ENCODE data around the gene KRTAP17-1. TPM values are rescaled to one million over a fixed set of nuclear protein-coding genes. Genes with fewer than 3 reads are reported as not detected.

KRTAP17-1 gene
- polyA plus RNA-seq, 1 donor from 2014 or later, result not detected

DNA sequence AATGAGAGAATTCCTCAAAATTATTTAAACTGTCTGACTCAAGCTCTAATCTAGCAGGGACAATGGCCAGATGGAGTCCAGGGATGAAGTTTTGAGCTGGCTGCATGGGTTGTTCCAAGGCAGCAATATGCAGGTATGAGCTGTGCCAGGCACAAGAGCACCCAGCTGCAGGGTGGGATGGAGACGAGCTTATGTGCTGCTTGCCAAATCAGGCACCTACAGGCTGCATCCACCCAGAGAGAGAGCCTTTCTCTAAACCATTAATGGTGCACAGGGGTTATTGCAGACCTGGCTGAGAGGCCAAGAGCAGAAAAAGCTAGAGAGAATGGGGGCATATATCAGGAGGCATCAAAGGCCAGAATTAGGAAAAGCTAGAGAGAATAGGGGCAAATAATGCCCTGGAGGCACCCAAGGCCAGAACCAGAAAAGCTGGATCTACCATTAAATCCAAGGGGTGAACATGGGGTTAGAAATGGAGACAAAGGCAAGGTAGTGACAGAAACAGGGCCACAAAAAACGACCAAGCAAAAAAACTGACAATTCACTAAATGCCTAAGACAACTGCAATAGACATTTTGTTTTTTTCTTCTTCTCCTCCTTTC lies 24.2 kb upstream of the KRTAP17-1 start (continued):
- no peak for TF ChIP-seq EZH2 (IDR thresholded peaks at IDR 0.05; ENCODE audit: borderline replicate concordance, insufficient read depth, low read length, poor library complexity, severe bottlenecking)
- no peak for TF ChIP-seq RAD21 (conservative IDR thresholded peaks at IDR 0.05)

GRCh38 chr17:41338961-41339485 lies 23.5 kb upstream of the KRTAP17-1 start:
- no peaks in the 10 kb centered on the region for H3K79me2 ChIP-seq (replicated peaks; ENCODE audit: insufficient read depth, low read length)
- no peaks in the 10 kb centered on the region for H3K9me2 ChIP-seq (ENCODE audit: insufficient read depth, low read length)
- H3K4me2 ChIP-seq (ENCODE audit: low read length), result no peak overlapping the region
- no peak overlapping the region for H3K4me3 ChIP-seq (ENCODE audit: low read length)
- H3K36me3 ChIP-seq (ENCODE audit: insufficient read depth, low read length), result no peaks in the 10 kb centered on the region
- H3K9me3 ChIP-seq (ENCODE audit: low read length), result no peaks in the 10 kb centered on the region
- no peak for TF ChIP-seq EZH2 (IDR thresholded peaks at IDR 0.05; ENCODE audit: borderline replicate concordance, insufficient read depth, low read length, poor library complexity, severe bottlenecking)
- no peak for TF ChIP-seq SMC3 (conservative IDR thresholded peaks at IDR 0.05; ENCODE audit: poor library complexity)
- no peak for TF ChIP-seq POLR2AphosphoS5 (IDR thresholded peaks at IDR 0.05)
- no peak for TF ChIP-seq EP300 (conservative IDR thresholded peaks at IDR 0.05; ENCODE audit: poor library complexity, severe bottlenecking)
- no peak for TF ChIP-seq RAD21 (conservative IDR thresholded peaks at IDR 0.05)
- TF ChIP-seq, protein P1, sequence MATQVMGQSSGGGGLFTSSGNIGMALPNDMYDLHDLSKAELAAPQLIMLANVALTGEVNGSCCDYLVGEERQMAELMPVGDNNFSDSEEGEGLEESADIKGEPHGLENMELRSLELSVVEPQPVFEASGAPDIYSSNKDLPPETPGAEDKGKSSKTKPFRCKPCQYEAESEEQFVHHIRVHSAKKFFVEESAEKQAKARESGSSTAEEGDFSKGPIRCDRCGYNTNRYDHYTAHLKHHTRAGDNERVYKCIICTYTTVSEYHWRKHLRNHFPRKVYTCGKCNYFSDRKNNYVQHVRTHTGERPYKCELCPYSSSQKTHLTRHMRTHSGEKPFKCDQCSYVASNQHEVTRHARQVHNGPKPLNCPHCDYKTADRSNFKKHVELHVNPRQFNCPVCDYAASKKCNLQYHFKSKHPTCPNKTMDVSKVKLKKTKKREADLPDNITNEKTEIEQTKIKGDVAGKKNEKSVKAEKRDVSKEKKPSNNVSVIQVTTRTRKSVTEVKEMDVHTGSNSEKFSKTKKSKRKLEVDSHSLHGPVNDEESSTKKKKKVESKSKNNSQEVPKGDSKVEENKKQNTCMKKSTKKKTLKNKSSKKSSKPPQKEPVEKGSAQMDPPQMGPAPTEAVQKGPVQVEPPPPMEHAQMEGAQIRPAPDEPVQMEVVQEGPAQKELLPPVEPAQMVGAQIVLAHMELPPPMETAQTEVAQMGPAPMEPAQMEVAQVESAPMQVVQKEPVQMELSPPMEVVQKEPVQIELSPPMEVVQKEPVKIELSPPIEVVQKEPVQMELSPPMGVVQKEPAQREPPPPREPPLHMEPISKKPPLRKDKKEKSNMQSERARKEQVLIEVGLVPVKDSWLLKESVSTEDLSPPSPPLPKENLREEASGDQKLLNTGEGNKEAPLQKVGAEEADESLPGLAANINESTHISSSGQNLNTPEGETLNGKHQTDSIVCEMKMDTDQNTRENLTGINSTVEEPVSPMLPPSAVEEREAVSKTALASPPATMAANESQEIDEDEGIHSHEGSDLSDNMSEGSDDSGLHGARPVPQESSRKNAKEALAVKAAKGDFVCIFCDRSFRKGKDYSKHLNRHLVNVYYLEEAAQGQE (IDR thresholded peaks at IDR 0.05; ENCODE audit: borderline replicate concordance), result no peak
- TF ChIP-seq MXI1 (conservative IDR thresholded peaks at IDR 0.05; ENCODE audit: poor library complexity, severe bottlenecking), result no peak
- TF ChIP-seq, protein P2, sequence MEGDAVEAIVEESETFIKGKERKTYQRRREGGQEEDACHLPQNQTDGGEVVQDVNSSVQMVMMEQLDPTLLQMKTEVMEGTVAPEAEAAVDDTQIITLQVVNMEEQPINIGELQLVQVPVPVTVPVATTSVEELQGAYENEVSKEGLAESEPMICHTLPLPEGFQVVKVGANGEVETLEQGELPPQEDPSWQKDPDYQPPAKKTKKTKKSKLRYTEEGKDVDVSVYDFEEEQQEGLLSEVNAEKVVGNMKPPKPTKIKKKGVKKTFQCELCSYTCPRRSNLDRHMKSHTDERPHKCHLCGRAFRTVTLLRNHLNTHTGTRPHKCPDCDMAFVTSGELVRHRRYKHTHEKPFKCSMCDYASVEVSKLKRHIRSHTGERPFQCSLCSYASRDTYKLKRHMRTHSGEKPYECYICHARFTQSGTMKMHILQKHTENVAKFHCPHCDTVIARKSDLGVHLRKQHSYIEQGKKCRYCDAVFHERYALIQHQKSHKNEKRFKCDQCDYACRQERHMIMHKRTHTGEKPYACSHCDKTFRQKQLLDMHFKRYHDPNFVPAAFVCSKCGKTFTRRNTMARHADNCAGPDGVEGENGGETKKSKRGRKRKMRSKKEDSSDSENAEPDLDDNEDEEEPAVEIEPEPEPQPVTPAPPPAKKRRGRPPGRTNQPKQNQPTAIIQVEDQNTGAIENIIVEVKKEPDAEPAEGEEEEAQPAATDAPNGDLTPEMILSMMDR (IDR thresholded peaks at IDR 0.05; ENCODE audit: poor library complexity, severe bottlenecking), result no peak
- no peak overlapping the region for H3K9ac ChIP-seq (ENCODE audit: low read length)
- H4K20me1 ChIP-seq (ENCODE audit: insufficient read depth), result no peaks in the 10 kb centered on the region
- H3K27ac ChIP-seq (ENCODE audit: low read length), result no peak overlapping the region
- H3F3A ChIP-seq (ENCODE audit: insufficient read depth, low read length, poor library complexity, severe bottlenecking), result no peaks in the 10 kb centered on the region
- H3K27me3 ChIP-seq (ENCODE audit: insufficient read depth, low read depth, low read length), result no peaks in the 10 kb centered on the region
- no peak overlapping the region for H2AFZ ChIP-seq (ENCODE audit: low read depth, low read length)

- no peak overlapping the region for H3K4me2 ChIP-seq (ENCODE audit: low read length)
- no peak overlapping the region for H3K27ac ChIP-seq (ENCODE audit: low read length)
- no peaks in the 10 kb centered on the region for H3K79me2 ChIP-seq (replicated peaks; ENCODE audit: insufficient read depth, low read length)
- H3K4me3 ChIP-seq (ENCODE audit: low read length), result no peak overlapping the region
- H3K36me3 ChIP-seq (ENCODE audit: insufficient read depth, low read length), result no peaks in the 10 kb centered on the region
- H3F3A ChIP-seq (ENCODE audit: insufficient read depth, low read length, poor library complexity, severe bottlenecking), result no peaks in the 10 kb centered on the region
- no peaks in the 10 kb centered on the region for H3K9me2 ChIP-seq (ENCODE audit: insufficient read depth, low read length)
- no peaks in the 10 kb centered on the region for H3K27me3 ChIP-seq (ENCODE audit: insufficient read depth, low read depth, low read length)
- no peaks in the 10 kb centered on the region for H3K9me3 ChIP-seq (ENCODE audit: low read length)
- H3K9ac ChIP-seq (ENCODE audit: low read length), result no peak overlapping the region
- H4K20me1 ChIP-seq (ENCODE audit: insufficient read depth), result no peaks in the 10 kb centered on the region
- H2AFZ ChIP-seq (ENCODE audit: low read depth, low read length), result no peak overlapping the region
- no peak for TF ChIP-seq RAD21 (conservative IDR thresholded peaks at IDR 0.05)
- no peak for TF ChIP-seq EP300 (conservative IDR thresholded peaks at IDR 0.05; ENCODE audit: poor library complexity, severe bottlenecking)
- TF ChIP-seq, protein P2 (IDR thresholded peaks at IDR 0.05; ENCODE audit: poor library complexity, severe bottlenecking), result no peak
- TF ChIP-seq TAF1 (IDR thresholded peaks at IDR 0.05; ENCODE audit: low read depth), result no peak
- TF ChIP-seq, protein P1 (IDR thresholded peaks at IDR 0.05; ENCODE audit: borderline replicate concordance), result no peak
- TF ChIP-seq SMC3 (conservative IDR thresholded peaks at IDR 0.05; ENCODE audit: poor library complexity), result no peak
- no peak for TF ChIP-seq MXI1 (conservative IDR thresholded peaks at IDR 0.05; ENCODE audit: poor library complexity, severe bottlenecking)
- no peak for TF ChIP-seq POLR2AphosphoS5 (IDR thresholded peaks at IDR 0.05)
- no peak for TF ChIP-seq EZH2 (IDR thresholded peaks at IDR 0.05; ENCODE audit: borderline replicate concordance, insufficient read depth, low read length, poor library complexity, severe bottlenecking)
Observed at GRCh38 chr17:41335747-41336146, 20.2 kb upstream of the KRTAP17-1 start.
